ENCODE measurements around the gene SH3PXD2B.

Gene SH3PXD2B

DNA sequence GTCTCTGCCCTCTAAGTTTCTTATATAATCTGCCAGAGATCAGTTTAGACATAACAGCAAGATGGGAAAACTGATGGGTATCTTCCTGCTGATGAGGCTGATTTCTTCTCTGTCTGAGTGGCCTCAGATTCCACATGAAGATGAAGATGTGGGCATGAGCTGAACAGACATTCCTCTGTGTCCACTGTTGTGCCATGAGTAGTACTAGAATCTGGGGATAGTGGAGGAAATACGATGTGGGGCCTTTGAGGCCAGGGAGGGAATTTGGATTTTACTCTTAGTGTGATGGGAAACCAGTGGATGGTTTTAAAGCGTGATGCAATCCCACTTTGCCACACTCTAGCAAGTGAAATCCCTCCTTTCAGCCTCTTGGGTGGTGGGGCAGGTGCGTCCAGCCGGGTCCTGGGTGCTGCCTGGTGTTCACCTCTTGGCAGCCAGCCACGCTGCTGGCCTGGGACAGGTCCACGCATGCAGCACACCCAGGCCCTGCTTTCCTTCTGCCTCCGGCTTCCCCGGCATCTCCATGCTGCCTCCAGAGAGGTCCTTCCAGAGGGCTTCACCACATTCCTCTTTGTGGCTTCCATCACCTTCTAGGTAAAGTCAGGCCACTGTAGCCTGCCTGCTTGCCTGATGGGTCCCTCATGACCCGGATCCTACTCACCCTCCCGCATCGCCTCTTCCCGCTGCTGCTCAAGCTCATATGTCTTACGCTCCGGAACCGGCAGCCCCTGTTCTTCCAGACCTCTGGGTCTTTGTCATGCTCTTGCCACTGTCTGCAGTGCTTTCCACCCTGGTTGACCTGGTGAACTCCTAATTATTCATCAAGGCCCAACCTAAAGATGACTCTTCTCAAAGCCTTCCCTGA is 28.1 kb upstream of the SH3PXD2B start:
- no peak for TF ChIP-seq CTCF (IDR thresholded peaks at IDR 0.05)

DNA sequence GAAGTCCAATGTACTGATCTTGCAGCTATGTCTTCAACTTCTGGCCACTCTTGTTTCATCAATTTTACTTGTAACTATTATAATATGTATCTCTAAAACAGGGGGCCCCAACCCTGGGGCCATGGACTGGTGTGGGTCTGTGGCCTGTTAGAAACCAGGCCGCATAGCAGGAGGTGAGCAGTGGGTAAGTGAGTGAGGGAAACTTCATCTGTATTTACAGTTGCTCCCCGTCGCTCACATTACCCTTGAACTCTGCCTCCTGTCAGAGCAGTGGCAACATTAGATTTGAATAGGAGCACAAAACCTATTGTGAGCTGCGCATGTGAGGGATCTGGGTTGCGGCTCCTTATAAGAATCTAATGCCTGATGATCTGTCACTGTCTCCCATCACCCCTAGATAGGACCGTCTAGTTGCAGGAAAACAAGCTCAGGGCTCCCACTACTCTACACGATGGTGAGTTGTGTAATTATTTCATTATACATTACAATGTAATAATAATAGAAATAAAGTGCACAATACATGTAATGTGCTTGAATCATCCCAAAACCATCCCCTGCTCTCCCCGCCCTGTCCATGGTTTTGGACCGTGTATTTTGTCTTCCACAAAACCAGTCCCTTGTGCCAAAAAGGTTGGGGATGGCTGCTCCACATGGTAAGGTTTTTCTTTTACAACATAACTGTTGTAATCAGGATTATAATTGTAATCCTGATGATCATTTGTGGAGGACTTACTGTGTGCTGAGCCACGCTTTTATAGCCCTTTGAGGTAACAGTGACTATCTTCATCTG is 26.9 kb upstream of the SH3PXD2B start:
- TF ChIP-seq CTCF (IDR thresholded peaks at IDR 0.05): no peak

GRCh38 chr5:172479784-172480115 is 25.4 kb upstream of the SH3PXD2B start:
- no peak for TF ChIP-seq CTCF (IDR thresholded peaks at IDR 0.05)

- TF ChIP-seq CTCF (IDR thresholded peaks at IDR 0.05): peak; percentile 91
Measured at GRCh38 chr5:172479034-172479783, 24.9 kb upstream of the SH3PXD2B start.

GRCh38 chr5:172478256-172478655 is 23.9 kb upstream of the SH3PXD2B start:
- no peak for TF ChIP-seq CTCF (IDR thresholded peaks at IDR 0.05)

GRCh38 chr5:172477466-172477865 is 23.1 kb upstream of the SH3PXD2B start:
- no peak for TF ChIP-seq CTCF (IDR thresholded peaks at IDR 0.05)

DNA sequence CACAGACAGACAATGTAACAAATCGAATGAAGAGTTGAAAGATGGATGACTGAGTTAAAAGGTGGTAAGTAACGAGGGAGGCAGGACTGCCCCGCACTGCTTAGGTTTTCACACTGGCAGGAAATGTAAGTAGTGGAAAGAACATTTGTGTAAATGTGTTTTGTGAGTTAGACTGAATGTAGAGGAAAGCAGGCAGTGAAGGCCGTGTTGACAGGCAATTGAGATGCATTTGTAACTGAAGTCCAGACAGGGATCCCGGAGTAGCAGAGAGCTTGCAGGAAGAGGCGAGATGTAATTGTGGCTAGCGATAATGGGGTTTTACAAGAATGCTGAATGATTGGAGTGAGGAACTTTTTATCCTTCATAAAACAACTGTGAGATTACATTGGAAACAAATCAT is 20.0 kb upstream of the SH3PXD2B start:
- no peak for TF ChIP-seq CTCF (IDR thresholded peaks at IDR 0.05)
